Spleen (tissue), 11 donors: Measurements from ENCODE around the gene CENPM. TPM values are rescaled to one million over a fixed set of nuclear protein-coding genes. Genes with fewer than 3 reads are reported as not detected.

Experiments used
- DNase-seq: peaks from one replicate; pipeline ENCODE4 v3.0.0-alpha.2; 2020
- H3K27ac ChIP-seq, 8 donors: fragments of 200-600 bp; sonication (generic) in 7 of 8; 1 replicate in 4 of 8; 2 replicates in 4 of 8; pipeline versions ENCODE4 v1.5.0 to v1.8.0; 2016 to 2021; ENCODE audit warnings: inconsistent platforms in 4 of 8, mild to moderate bottlenecking in 4 of 8, moderate library complexity in 1 of 8
- H3K27me3 ChIP-seq, 7 donors: fragments of 200-600 bp; sonication (generic) in 6 of 7; replicated peaks in 1 of 7; 1 replicate in 4 of 7; 2 replicates in 3 of 7; pipeline versions ENCODE4 v1.5.0 to v1.8.0; 2016 to 2021; ENCODE audit warnings: inconsistent platforms in 3 of 7, mild to moderate bottlenecking in 1 of 7
- H3K36me3 ChIP-seq, 6 donors: fragments of 200-600 bp; sonication (generic) in 5 of 6; 1 replicate in 4 of 6; 2 replicates in 2 of 6; pipeline versions ENCODE4 v1.5.0 to v1.8.0; 2016 to 2021; ENCODE audit warnings: inconsistent platforms in 2 of 6
- H3K4me1 ChIP-seq, 6 donors: fragments of 200-600 bp; sonication (generic) in 5 of 6; 1 replicate in 3 of 6; 2 replicates in 3 of 6; pipeline versions ENCODE4 v1.5.0 to v1.8.0; 2016 to 2021; ENCODE audit warnings: inconsistent platforms in 3 of 6
- H3K4me3 ChIP-seq, 8 donors: fragments of 200-600 bp; sonication (generic) in 7 of 8; 1 replicate in 4 of 8; 2 replicates in 4 of 8; pipeline versions ENCODE4 v1.5.0 to v1.8.0; 2016 to 2021; ENCODE audit warnings: inconsistent platforms in 4 of 8, mild to moderate bottlenecking in 4 of 8, moderate library complexity in 2 of 8
- H3K9me3 ChIP-seq, 8 donors: fragments of 200-600 bp; sonication (generic) in 7 of 8; 1 replicate in 4 of 8; 2 replicates in 4 of 8; pipeline versions ENCODE4 v1.5.0 to v1.8.0; 2016 to 2021; ENCODE audit warnings: inconsistent platforms in 4 of 8
- CTCF ChIP-seq, 11 experiments: fragments of 200-600 bp in 7 of 11; fragments of 450-650 bp in 4 of 11; sonication (generic) in 4 of 11; IDR thresholded peaks in 8 of 11; conservative IDR thresholded peaks in 3 of 11; 1 replicate in 7 of 11; 2 replicates in 4 of 11; pipeline versions ENCODE4 v1.4.0 to v1.8.0; 2016 to 2021; ENCODE audit warnings: antibody characterized with exemption in 11 of 11, inconsistent platforms in 4 of 11, mild to moderate bottlenecking in 1 of 11
- POLR2A ChIP-seq, 3 donors: fragments of 450-650 bp; IDR thresholded peaks; one replicate each; pipeline ENCODE4 v1.5.1; 2017; ENCODE audit warnings: antibody characterized with exemption in 3 of 3, mild to moderate bottlenecking in 1 of 3
- POLR2AphosphoS5 ChIP-seq, 3 donors: sonication (generic); formaldehyde crosslinking; IDR thresholded peaks; one replicate each; pipeline ENCODE4 v1.5.1; 2017; ENCODE audit warnings: antibody characterized with exemption in 3 of 3
- WGBS, 5 donors: extraction: QIAGEN DNeasy Blood & Tissue Kit in 3 of 5; methylation state at CpG; one replicate each; pipeline versions ENCODE4 v1.1.5 to v1.1.7; 2013 to 2018; 5-methylcytosine and 5-hydroxymethylcytosine counted together
- intact Hi-C: fragments of 100-400 bp; cut with DNase I; formaldehyde crosslinking; loops from one replicate; pipeline ENCODE4 v1.15.0; 2023; ENCODE audit warnings: low total_unique reads
- polyA plus RNA-seq, 3 donors: library from polyadenylated mRNA; stranded (reverse); fragments of 200-250 nt; gene quantifications; one replicate each; pipeline ENCODE4 v1.2.1, GENCODE V29; 2013
- total RNA-seq, 7 donors: library from RNA; depleted of rRNA in 3 of 7; stranded (reverse); fragments of >200 nt in 3 of 7; fragmentation: NEBNext Ultra II Directional in 4 of 7; extraction: Animal tissue kit (Norgen Biotek cat#: 25700) in 4 of 7; gene quantifications; one replicate each; pipeline versions ENCODE4 v1.1.0 to v1.2.1, GENCODE V29; 2016 to 2021
- donor health status: healthy with polysubstance abuse.
- donor health status: DM: no; HTN: no; CAD: no; lungs with moderate emphysema.
- donor health status: DM: no; HTN: no; CAD: no.
- donor health status: Bipolar disorder and iron deficiency.
- donor health status: healthy.
- donor health status: DM: no; HTN: no; CAD: no.
- donor health status: DM: yes; HTN: yes; CAD: no.

CENPM gene
- total and polyA plus RNA-seq, 10 donors = 3.3 to 63.1 (median 15.4) TPM

DNA sequence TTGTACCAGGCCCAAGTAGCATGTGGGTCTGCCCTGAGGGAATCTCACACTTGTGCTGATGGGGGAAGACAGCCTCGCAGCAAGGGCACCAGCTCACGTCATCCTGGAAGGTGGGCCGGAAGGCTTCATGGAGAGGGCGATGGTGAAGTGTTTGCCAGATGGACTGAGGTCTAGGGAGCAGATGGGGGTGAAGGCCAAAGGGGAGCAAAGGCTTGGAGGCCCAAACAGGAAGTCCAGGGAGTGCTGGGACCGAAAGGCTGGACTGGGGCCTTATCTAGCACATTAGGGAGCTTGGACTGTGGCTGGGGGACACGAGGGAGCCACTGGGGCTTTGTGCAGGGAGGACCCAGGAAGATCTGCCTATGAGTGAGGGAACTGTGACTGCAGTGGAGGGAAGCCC is 19.1 kb downstream of the CENPM start:
- Histone ChIP-seq H3K27me3 (peaks cover 0 to 33% (median 20%) of the 10 kb centered on the region in 7 donors), H3K9me3 (no peaks in the 10 kb centered on the region), H3K36me3 (peaks cover 0 to 14% (median 0%) of the 10 kb centered on the region in 6 donors), H3K27ac (peak overlapping the region; percentile 8 to 99 (median 92)), H3K4me3 (no peak overlapping the region), H3K4me1 (peaks cover 3 to 100% (median 76%) of the 10 kb centered on the region in 6 donors)
- no peak for TF ChIP-seq CTCF (IDR thresholded peaks at IDR 0.05 in 8 of 11, conservative IDR thresholded peaks at IDR 0.05 in 3 of 11)
- no peak for TF ChIP-seq POLR2A (IDR thresholded peaks at IDR 0.05)
- TF ChIP-seq POLR2AphosphoS5 (IDR thresholded peaks at IDR 0.05) = no peak
- WGBS, 5 donors = 67 to 80% (median 79%) methylated on average over 6 of the region's 6 CpGs
- DNase-seq = peak; percentile 67
- intact Hi-C loops = no loop called here

DNA sequence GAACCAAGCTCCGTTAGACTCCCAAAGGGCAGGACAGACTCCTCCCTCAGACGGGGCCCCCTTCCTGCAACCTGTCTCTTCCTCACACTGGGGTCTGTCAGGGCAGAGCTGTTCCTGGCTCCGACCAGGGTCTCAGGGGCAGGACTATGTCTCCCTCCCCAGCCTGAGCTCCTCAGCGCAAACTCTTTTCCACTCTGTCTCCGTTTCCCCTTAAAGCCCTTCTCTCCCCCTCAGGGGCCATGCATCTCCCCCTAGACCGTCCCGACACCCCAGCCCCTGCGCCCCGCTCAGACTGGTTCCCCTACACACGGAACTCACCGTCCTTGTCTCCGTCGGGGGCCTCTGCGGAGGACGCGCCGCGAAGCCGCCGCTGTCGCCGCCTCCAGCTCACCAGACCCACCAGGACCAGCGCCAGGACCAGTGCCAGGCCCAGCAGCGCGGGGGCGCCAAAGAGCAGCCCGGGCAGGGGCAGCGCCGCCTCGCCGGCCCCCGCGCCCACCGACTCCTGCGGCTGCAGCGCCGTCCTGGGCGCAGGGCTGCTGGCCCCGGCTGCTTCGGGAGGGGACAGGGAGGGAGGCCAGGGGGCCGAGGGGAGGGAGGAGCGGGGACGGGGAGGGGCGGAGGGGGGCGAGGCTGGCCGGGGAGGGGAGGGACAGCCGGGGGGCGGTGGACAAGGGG is 21.0 kb downstream of the CENPM start:
- TF ChIP-seq POLR2A (IDR thresholded peaks at IDR 0.05) (no peak), CTCF (IDR thresholded peaks at IDR 0.05 in 8 of 11, conservative IDR thresholded peaks at IDR 0.05 in 3 of 11) (peak; percentile 51 to 92 (median 78)), POLR2AphosphoS5 (IDR thresholded peaks at IDR 0.05) (peak; percentile 6 to 58 (median 37))
- H3K27ac ChIP-seq = peak overlapping the region; percentile 72 to 99 (median 92)
- H3K27me3 ChIP-seq = peaks cover 0 to 33% (median 20%) of the 10 kb centered on the region in 7 donors
- WGBS, 5 donors = 2 to 7% (median 4%) methylated on average over 27 to 47 of the region's 48 CpGs
- H3K4me3 ChIP-seq = peak overlapping the region; percentile 31 to 84 (median 51)
- peaks cover 0 to 15% (median 0%) of the 10 kb centered on the region in 6 donors for H3K36me3 ChIP-seq
- H3K9me3 ChIP-seq = no peaks in the 10 kb centered on the region
- peaks cover 0 to 100% (median 74%) of the 10 kb centered on the region in 6 donors for H3K4me1 ChIP-seq
- intact Hi-C loops = no loop called here
- DNase-seq = peak; percentile 95

- Histone ChIP-seq H3K27me3 (peaks cover 0 to 52% (median 20%) of the 10 kb centered on the region in 7 donors), H3K27ac (peak overlapping the region in 6 of 8 donors; percentile 29 to 99 (median 92)), H3K4me3 (peak overlapping the region in 4 of 8 donors; percentile 5 to 84 (median 12)), H3K36me3 (peaks cover 0 to 15% (median 0%) of the 10 kb centered on the region in 6 donors), H3K9me3 (no peaks in the 10 kb centered on the region), H3K4me1 (peaks cover 9 to 100% (median 84%) of the 10 kb centered on the region in 6 donors)
- intact Hi-C loops = no loop called here
- no peak for DNase-seq
- TF ChIP-seq CTCF (IDR thresholded peaks at IDR 0.05 in 8 of 11, conservative IDR thresholded peaks at IDR 0.05 in 3 of 11) (no peak), POLR2A (IDR thresholded peaks at IDR 0.05) (no peak), POLR2AphosphoS5 (IDR thresholded peaks at IDR 0.05) (peak in 2 of 3 donors; percentile 0 to 32)
- WGBS, 5 donors = 84 to 93% (median 88%) methylated on average over 14 of the region's 14 CpGs
Measured at GRCh38 chr22:41923595-41924276, 23.2 kb downstream of the CENPM start.
